ENCODE measurements around the gene MIDN. TPM values are rescaled to one million over a fixed set of nuclear protein-coding genes. Genes with fewer than 3 reads are reported as not detected.

The MIDN gene
- total and polyA plus RNA-seq, 2 of the 4 experiments (the other 2 are of a cell fraction) = 2.5 to 26.0 TPM

GRCh38 chr19:1259206-1259875, 11.0 kb downstream of the MIDN start:
- 0 out of 2 replicates have a peak overlapping the region, but pooled peaks have one; percentile 25 for H4K5ac ChIP-seq (ENCODE audit: low read depth, low read length)
- peak overlapping the region; percentile 86; the same call in 1 of the 2 replicates for H2AK5ac ChIP-seq (ENCODE audit: low read depth, low read length)
- H3K27me3 ChIP-seq (ENCODE audit: control insufficient read depth, insufficient read depth, low read length) = no peaks in the 10 kb centered on the region
- H3K4ac ChIP-seq (ENCODE audit: low read depth, low read length) = peak overlapping the region; percentile 50
- in situ Hi-C loops (cut with MboI; ENCODE audit: low sequenced_read_pairs) = no loop called here
- CTCF ChIA-PET = interaction anchor here (1.4 kb wide), 1 partner anchor 15 kb away, joined by 5 read pairs; no protein-coding TSS in a partner anchor
- peaks cover 52% of the 10 kb centered on the region for H3K4me1 ChIP-seq (ENCODE audit: control insufficient read depth, insufficient read depth, low read length)
- H3K27ac ChIP-seq (ENCODE audit: insufficient read depth, low read length) = peak overlapping the region; percentile 65
- no peak overlapping the region for H3K9ac ChIP-seq (ENCODE audit: low read depth, low read length)
- no peak overlapping the region for H3K4me3 ChIP-seq (ENCODE audit: insufficient read depth, low read depth, low read length)
- POLR2A ChIA-PET (ENCODE audit: unreplicated experiment) = no interaction called here
- no peak overlapping the region for H3K4me2 ChIP-seq (ENCODE audit: low read depth, low read length)
- TF ChIP-seq NFE2L2 (IDR thresholded peaks at IDR 0.05; ENCODE audit: low read depth, low read length) (no peak), POLR2A (IDR thresholded peaks at IDR 0.05; ENCODE audit: low read depth, low read length) (peak; percentile 69; the same call in 1 of the 2 replicates)
- dilution Hi-C loops (cut with HindIII; ENCODE audit: low sequenced_read_pairs, unreplicated experiment) = no loop called here
- H2BK20ac ChIP-seq (ENCODE audit: low read depth, low read length) = no peak overlapping the region
- no peak overlapping the region for H3K23ac ChIP-seq (ENCODE audit: low read depth, low read length)
- peak overlapping the region; percentile 13 for H4K91ac ChIP-seq (ENCODE audit: insufficient read depth, low read depth, low read length)
- BruUV-seq (replicated peaks) = no TSS peak
- 50% methylated on average over 2 of the region's 17 CpGs; no CpG with 5 or more reads in 1 of the 2 experiments for WGBS, 2 experiments (ENCODE audit: extremely low coverage in 2 of 2, insufficient read length in 1 of 2)
- H2AK9ac ChIP-seq (replicated peaks; ENCODE audit: low read depth, low read length, poor library complexity) = peak overlapping the region; percentile 93
- H3K9me3 ChIP-seq (ENCODE audit: control insufficient read depth, insufficient read depth, low read length) = no peaks in the 10 kb centered on the region
- DNase-seq (peak; percentile 51), ATAC-seq (ENCODE audit: low read depth) (peak; percentile 3)
- no peak overlapping the region for H3K18ac ChIP-seq (ENCODE audit: low read depth, low read length)
- peak overlapping the region; percentile 61 for H2AFZ ChIP-seq (replicated peaks; ENCODE audit: low read length, poor library complexity)
- H3K14ac ChIP-seq (replicated peaks; ENCODE audit: low read depth, low read length) = peak overlapping the region; percentile 68; the same call in 1 of the 2 replicates
- H2BK5ac ChIP-seq (ENCODE audit: low read depth, low read length, poor library complexity, severe bottlenecking) = peak overlapping the region; percentile 78
- H2BK120ac ChIP-seq (ENCODE audit: low read depth, low read length) = no peak overlapping the region
- peaks cover 0 to 68% of the 10 kb centered on the region in 2 experiments; a peak in 2 of 4 replicates for H3K79me1 ChIP-seq (ENCODE audit: low read depth in 1 of 2, low read length in 2 of 2)
- peak overlapping the region in 1 of 2 experiments; percentile 57; a peak in 3 of 4 replicates for H4K8ac ChIP-seq (ENCODE audit: low read depth in 2 of 2, low read length in 2 of 2)
- no peak overlapping the region for H3K56ac ChIP-seq (ENCODE audit: extremely low read depth, insufficient read depth, low read length)
- H2BK15ac ChIP-seq (ENCODE audit: low read depth, low read length) = no peak overlapping the region
- peaks cover 3% of the 10 kb centered on the region; the same call in 1 of the 2 replicates for H3K9me1 ChIP-seq (ENCODE audit: insufficient read depth, low read length)
- intact Hi-C loops (cut with micrococcal nuclease) = no loop called here
- H4K20me1 ChIP-seq (ENCODE audit: insufficient read depth, low read length) = peaks cover 60% of the 10 kb centered on the region
- H3K36me3 ChIP-seq (ENCODE audit: control insufficient read depth, insufficient read depth, low read length) = peaks cover 43% of the 10 kb centered on the region
